Measurements from ENCODE around the gene SOX11. TPM values are rescaled to one million over a fixed set of nuclear protein-coding genes. Genes with fewer than 3 reads are reported as not detected.

SOX11 gene
- total and polyA plus RNA-seq, 2 of the 8 experiments (the other 6 are each of a cell fraction or from before 2014, with no cell fraction given), result 9.0 to 55.6 TPM

DNA sequence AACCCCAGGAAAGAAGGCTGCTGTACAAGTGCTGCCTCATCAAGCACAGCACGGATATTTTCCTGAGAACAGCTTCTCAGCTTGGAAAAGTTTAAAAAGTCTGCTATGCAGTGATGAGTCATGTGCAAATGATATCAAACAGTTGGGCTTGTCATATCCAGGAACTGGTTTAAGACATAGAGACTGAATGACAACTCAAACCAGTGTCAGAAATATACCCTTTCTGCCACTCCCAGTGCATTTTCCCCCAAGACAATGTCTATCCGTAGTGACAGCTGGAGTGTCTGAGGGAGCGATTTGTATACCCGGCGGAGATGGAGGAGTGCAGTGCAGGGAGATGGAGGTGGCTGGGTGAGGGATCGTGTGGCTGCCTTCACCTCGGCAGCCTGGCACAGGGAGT lies 28.2 kb downstream of the SOX11 start (continued):
- TF ChIP-seq, protein P1, sequence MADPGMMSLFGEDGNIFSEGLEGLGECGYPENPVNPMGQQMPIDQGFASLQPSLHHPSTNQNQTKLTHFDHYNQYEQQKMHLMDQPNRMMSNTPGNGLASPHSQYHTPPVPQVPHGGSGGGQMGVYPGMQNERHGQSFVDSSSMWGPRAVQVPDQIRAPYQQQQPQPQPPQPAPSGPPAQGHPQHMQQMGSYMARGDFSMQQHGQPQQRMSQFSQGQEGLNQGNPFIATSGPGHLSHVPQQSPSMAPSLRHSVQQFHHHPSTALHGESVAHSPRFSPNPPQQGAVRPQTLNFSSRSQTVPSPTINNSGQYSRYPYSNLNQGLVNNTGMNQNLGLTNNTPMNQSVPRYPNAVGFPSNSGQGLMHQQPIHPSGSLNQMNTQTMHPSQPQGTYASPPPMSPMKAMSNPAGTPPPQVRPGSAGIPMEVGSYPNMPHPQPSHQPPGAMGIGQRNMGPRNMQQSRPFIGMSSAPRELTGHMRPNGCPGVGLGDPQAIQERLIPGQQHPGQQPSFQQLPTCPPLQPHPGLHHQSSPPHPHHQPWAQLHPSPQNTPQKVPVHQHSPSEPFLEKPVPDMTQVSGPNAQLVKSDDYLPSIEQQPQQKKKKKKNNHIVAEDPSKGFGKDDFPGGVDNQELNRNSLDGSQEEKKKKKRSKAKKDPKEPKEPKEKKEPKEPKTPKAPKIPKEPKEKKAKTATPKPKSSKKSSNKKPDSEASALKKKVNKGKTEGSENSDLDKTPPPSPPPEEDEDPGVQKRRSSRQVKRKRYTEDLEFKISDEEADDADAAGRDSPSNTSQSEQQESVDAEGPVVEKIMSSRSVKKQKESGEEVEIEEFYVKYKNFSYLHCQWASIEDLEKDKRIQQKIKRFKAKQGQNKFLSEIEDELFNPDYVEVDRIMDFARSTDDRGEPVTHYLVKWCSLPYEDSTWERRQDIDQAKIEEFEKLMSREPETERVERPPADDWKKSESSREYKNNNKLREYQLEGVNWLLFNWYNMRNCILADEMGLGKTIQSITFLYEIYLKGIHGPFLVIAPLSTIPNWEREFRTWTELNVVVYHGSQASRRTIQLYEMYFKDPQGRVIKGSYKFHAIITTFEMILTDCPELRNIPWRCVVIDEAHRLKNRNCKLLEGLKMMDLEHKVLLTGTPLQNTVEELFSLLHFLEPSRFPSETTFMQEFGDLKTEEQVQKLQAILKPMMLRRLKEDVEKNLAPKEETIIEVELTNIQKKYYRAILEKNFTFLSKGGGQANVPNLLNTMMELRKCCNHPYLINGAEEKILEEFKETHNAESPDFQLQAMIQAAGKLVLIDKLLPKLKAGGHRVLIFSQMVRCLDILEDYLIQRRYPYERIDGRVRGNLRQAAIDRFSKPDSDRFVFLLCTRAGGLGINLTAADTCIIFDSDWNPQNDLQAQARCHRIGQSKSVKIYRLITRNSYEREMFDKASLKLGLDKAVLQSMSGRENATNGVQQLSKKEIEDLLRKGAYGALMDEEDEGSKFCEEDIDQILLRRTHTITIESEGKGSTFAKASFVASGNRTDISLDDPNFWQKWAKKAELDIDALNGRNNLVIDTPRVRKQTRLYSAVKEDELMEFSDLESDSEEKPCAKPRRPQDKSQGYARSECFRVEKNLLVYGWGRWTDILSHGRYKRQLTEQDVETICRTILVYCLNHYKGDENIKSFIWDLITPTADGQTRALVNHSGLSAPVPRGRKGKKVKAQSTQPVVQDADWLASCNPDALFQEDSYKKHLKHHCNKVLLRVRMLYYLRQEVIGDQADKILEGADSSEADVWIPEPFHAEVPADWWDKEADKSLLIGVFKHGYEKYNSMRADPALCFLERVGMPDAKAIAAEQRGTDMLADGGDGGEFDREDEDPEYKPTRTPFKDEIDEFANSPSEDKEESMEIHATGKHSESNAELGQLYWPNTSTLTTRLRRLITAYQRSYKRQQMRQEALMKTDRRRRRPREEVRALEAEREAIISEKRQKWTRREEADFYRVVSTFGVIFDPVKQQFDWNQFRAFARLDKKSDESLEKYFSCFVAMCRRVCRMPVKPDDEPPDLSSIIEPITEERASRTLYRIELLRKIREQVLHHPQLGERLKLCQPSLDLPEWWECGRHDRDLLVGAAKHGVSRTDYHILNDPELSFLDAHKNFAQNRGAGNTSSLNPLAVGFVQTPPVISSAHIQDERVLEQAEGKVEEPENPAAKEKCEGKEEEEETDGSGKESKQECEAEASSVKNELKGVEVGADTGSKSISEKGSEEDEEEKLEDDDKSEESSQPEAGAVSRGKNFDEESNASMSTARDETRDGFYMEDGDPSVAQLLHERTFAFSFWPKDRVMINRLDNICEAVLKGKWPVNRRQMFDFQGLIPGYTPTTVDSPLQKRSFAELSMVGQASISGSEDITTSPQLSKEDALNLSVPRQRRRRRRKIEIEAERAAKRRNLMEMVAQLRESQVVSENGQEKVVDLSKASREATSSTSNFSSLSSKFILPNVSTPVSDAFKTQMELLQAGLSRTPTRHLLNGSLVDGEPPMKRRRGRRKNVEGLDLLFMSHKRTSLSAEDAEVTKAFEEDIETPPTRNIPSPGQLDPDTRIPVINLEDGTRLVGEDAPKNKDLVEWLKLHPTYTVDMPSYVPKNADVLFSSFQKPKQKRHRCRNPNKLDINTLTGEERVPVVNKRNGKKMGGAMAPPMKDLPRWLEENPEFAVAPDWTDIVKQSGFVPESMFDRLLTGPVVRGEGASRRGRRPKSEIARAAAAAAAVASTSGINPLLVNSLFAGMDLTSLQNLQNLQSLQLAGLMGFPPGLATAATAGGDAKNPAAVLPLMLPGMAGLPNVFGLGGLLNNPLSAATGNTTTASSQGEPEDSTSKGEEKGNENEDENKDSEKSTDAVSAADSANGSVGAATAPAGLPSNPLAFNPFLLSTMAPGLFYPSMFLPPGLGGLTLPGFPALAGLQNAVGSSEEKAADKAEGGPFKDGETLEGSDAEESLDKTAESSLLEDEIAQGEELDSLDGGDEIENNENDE (IDR thresholded peaks at IDR 0.05; ENCODE audit: insufficient replicate concordance, low read length), result no peak
- no peak for TF ChIP-seq GABPA (IDR thresholded peaks at IDR 0.05; ENCODE audit: borderline replicate concordance, insufficient read depth, low read length)
- no peak for TF ChIP-seq SUZ12 (IDR thresholded peaks at IDR 0.05; ENCODE audit: low read length)
- TF ChIP-seq BCL11A (IDR thresholded peaks at IDR 0.05; ENCODE audit: low read depth in 2 of 2, low read length in 2 of 2), result no peak
- no peak for TF ChIP-seq RBBP5 (IDR thresholded peaks at IDR 0.05; ENCODE audit: borderline replicate concordance, low read depth, low read length)
- no peak for TF ChIP-seq JUN (IDR thresholded peaks at IDR 0.05; ENCODE audit: low read depth, low read length)
- TF ChIP-seq, protein P2, sequence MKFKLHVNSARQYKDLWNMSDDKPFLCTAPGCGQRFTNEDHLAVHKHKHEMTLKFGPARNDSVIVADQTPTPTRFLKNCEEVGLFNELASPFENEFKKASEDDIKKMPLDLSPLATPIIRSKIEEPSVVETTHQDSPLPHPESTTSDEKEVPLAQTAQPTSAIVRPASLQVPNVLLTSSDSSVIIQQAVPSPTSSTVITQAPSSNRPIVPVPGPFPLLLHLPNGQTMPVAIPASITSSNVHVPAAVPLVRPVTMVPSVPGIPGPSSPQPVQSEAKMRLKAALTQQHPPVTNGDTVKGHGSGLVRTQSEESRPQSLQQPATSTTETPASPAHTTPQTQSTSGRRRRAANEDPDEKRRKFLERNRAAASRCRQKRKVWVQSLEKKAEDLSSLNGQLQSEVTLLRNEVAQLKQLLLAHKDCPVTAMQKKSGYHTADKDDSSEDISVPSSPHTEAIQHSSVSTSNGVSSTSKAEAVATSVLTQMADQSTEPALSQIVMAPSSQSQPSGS (IDR thresholded peaks at IDR 0.05; ENCODE audit: low read length), result no peak
